Stimulated activated CD4-positive, alpha-beta T cell treated with anti-CD3 and anti-CD28 coated beads, TNF-alpha, amount 100 ng/mL, for 1 hour (primary cell): Measurements from ENCODE around the gene CGB2.
"Not testable (repeated sequence)": the region's sequence is repeated elsewhere in the genome, so short reads cannot be mapped to it uniquely, and the experiment has no call there.

ENCODE experiments used
- DNase-seq, 3 donors: peaks; one replicate each; pipeline ENCODE4 v3.0.0-alpha.2; 2020; ENCODE audit warnings: low read depth in 3 of 3, low spot score in 1 of 3

The CGB2 gene

DNA sequence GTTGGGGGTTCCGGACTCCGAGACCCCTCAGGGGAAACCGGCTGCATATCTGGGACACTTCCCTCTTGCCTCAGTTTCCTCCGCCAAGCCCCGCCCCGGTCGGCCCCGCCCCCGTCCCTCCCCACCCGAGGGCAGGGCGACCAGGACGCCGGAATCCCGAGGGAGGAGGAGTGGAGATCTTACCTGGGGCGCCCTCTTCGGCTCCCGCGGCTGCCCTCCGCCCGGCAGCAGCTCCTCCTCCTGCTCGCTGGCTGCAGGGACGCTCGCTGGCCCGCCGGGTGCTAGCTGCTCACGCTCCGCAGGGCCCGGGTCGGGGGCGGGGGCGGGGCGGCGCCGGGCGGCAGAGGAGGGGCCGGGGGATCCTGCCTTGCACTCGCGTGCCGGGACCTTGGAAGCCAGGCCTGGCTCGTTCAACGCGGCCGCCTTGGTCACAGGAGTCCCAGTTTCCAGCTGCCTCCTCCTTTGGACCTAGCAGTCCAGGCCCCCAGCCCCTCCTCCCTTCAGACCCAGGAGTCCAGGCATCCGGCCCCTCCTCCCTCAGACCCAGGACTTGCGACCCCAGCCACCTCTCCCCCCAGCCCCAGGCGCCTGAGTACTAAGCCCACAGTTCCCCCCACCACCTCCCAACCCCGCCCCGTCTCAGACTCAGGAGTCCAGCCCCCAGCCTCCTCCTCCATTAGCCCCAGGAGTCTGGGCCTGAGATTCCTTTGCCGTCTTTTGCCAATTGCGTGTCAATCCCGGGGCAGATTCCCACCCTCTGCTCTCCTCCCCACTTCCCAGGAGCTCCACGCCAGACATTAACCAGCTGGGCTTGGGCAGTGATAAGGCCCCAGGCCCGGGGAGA is 33.3 kb downstream of the CGB2 start, which contains the start of gene NTF4:
NTF4 (minus strand) TSS at position 51 of the 844 bp plus-strand sequence. CDS start 2,821 bp downstream, outside the sequence.
- DNase-seq = no peak

DNA sequence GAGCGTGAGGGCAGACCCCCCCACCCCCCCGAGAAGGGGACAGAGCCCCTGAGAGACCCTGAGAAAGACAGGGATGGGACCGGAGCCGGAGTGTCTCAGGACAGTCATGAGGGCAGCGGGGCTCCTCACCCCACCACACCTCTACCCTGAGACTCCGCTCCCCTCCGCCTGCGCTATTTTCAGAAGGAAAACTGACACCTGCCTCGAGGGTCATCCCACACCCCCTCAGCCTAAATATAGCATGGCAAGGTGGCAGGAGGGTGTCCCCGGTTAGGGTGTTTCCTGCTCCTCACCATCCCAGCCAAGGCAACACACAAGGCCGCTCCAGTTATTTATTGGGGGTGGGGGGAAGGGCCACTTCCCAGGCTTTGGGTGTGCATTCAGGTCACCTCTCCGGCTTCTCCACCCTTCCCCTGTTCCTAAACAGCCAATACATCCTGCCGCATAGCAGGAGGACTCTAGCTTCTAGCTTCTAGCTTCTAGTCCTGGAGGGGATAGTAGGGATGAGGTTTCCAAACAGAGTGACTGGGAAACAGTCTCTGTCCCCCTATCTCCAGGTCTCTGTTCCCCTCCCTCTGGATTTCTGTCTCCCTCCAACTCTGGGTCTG is 34.3 kb downstream of the CGB2 start:
- no peak for DNase-seq

DNA sequence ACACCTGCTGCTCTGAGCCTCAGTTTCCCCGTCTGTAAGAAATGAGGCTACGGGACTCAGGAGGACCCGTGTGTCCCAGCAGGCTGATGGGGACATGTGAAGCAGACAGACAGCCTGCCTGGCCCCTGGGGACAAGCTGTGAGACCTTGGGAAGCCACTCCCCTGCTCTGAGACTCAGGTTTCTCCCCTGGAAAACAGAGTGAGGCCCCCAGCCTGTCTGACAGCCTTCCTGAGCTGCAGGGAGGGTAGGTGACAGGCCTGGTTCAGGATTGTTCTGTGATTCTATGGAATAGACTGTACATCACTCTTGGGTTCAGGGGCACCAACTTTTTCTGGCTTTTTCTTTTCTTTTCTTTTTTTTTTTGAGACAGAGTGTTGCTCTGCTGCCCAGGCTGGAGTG is 35.9 kb downstream of the CGB2 start:
- no peak for DNase-seq

DNA sequence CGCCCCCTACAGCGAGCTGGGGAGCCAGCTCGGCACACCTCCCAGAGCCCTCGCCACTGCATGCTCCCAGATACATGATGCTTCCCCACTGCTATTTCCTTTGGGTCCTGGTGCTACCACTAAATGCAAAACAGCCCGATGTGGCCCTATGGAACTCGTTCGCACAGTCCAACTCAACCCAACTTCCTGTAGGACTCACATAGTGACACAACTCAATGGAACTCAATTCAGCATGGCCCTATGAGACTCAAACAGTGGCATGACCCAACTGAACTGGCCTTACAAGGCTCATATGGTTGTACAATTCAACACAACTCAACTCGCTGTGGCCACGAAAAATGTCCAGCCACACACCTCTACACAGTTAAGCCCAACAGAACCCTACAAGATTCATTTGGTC is 37.3 kb downstream of the CGB2 start:
- no peak for DNase-seq

GRCh38 chr19:49070416-49070815 is 38.7 kb downstream of the CGB2 start:
- DNase-seq = no peak

DNA sequence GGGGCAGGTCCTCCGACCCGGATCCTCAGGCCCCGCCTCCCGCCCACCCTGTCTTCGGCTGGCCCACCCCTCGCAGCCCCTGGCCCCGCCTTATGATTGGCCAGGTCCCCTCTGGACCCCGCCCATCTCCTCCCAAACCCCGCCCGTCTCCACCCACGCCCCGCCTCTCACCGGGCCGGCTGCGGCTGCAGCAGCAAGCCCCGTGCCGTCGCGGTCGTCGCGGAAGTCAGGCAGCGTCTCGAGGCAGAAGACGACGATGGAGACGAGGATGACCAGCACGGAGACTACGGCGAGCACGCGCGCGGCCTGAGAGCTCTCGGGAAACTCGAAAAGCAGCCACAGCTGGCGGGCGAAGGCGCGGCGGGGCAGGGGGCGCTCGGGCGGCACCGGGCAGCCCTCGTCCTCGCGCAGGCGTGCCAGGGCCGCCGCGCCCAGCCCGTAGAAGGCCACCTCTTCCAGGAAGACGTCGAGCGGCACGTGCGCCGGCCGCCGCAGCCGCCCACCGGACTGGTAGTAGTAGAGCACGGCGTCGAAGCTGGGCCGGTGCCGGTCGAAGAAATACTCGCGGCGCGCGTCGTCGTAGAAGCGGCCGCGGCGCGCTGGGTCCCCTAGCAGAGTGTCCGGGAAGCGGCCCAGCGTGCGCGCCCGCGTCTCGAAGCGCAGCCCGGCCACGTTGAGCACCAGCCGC is 40.3 kb downstream of the CGB2 start:
- no peak for DNase-seq

GRCh38 chr19:49073514-49074378 is 42.1 kb downstream of the CGB2 start:
- no peak for DNase-seq

DNA sequence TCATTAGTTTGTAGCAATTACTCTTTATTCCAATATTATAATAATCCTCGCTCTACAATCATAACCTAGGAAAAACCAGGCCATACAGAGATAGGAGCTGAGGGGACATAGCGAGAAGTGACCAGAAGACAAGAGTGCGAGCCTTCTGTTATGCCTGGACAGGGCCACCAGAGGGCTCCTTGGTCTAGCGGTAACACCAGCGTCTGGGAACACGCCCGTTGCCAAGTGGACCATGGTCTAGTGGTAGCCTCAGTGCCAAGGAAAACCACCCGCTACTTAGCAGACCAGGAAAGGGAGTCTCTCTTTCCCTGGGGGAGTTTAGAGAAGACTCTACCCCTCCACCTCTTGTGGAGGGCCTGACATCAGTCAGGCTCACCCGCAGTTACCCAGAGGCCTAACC is 43.2 kb downstream of the CGB2 start:
- not testable (repeated sequence) for DNase-seq

DNA sequence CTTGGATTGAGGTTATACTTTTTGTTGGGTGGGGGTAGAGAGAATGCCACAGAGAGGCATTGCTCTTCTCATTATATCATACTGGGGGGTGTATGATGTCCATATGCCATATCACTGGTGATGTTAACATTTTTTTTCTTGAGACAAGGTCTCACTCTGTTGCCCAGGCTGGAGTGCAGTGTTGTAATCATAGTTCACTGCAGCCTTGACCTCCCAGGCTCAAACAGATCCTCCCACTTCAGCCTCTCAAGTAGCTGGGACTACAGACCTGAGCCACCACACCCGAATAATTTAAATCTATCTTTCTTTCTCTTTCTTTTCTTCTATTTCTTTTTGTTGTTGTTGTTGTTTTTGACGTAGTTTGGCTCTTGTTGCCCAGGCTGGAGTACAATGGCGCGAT is 48.7 kb downstream of the CGB2 start:
- DNase-seq = no peak

DNA sequence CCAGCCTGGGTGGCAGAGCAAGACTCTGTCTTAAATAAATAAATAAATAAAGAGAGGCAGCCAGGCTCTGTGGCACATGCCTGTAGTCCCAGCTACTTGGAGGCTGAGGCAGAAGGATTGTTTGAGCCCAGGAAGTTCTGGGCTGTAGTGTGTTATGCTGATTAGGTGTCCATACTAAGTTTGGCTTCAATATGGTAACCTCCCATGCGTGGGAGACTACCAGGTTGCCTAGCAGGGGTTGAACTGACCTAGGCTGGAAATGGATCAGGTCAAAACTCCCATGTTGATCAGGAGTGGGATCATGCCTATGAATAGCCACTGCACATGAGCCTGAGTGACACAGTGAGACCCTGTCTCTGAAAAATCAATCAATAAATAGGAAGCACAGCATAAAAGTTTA is 49.6 kb downstream of the CGB2 start:
- no peak for DNase-seq
